GM19455 (cell line): ENCODE data around the gene RRP36.
"Not testable (repeated sequence)": the region's sequence is repeated elsewhere in the genome, so short reads cannot be mapped to it uniquely, and the experiment has no call there.

Experiments
- ATAC-seq: cut with Tn5 transposase; IDR thresholded peaks from one replicate; pipeline ENCODE4 v1.9.1; 2021; ENCODE audit not compliant: unreplicated experiment

The RRP36 gene

GRCh38 chr6:43021270-43022047, at the start of gene RRP36:
TSS of gene RRP36 (plus strand) at chr6:43021623. CDS start at chr6:43021655, 32 bp downstream.
- ATAC-seq, result no peak

GRCh38 chr6:42971746-42972327, 49.6 kb upstream of the RRP36 start:
- ATAC-seq, result no peak

- no peak for ATAC-seq
These were observed 47.5 kb upstream of the RRP36 start for GRCh38 chr6:42973926-42974325.

- ATAC-seq, result no peak
These were observed 46.4 kb upstream of the RRP36 start for GRCh38 chr6:42974919-42975505.

GRCh38 chr6:42978487-42978838, 43.0 kb upstream of the RRP36 start:
- no peak for ATAC-seq

GRCh38 chr6:42978839-42979522, 42.4 kb upstream of the RRP36 start, which contains the start of gene PEX6:
TSS of gene PEX6 (minus strand) at chr6:42979181. CDS start at chr6:42979150, 31 bp downstream.
- ATAC-seq, result peak; percentile 81

GRCh38 chr6:42979523-42980177, 41.8 kb upstream of the RRP36 start:
- no peak for ATAC-seq

- no peak for ATAC-seq
These were observed 39.6 kb upstream of the RRP36 start for GRCh38 chr6:42981836-42982235.

GRCh38 chr6:42984001-42984923, 37.2 kb upstream of the RRP36 start, which contains the start of gene PPP2R5D:
TSS of gene PPP2R5D (plus strand) at chr6:42984570. CDS start at chr6:42984678, 108 bp downstream.
- ATAC-seq, result peak; percentile 93

GRCh38 chr6:42984924-42985475, 36.4 kb upstream of the RRP36 start:
- ATAC-seq, result no peak

GRCh38 chr6:42987533-42988451, 33.6 kb upstream of the RRP36 start:
- ATAC-seq, result no peak

- ATAC-seq, result no peak
These were observed 32.9 kb upstream of the RRP36 start for GRCh38 chr6:42988486-42989020.

GRCh38 chr6:42989923-42990322, 31.5 kb upstream of the RRP36 start:
- no peak for ATAC-seq

GRCh38 chr6:42993445-42993844, 28.0 kb upstream of the RRP36 start:
- ATAC-seq, result no peak

GRCh38 chr6:42996513-42996912, 24.9 kb upstream of the RRP36 start:
- ATAC-seq, result no peak

- not testable (repeated sequence) for ATAC-seq
These were observed 23.2 kb upstream of the RRP36 start for GRCh38 chr6:42998205-42998604.

GRCh38 chr6:43001843-43002242, 19.6 kb upstream of the RRP36 start:
- no peak for ATAC-seq

- ATAC-seq, result no peak
These were observed 15.6 kb upstream of the RRP36 start for GRCh38 chr6:43005844-43006243.
